ENCODE data around the gene ZNF598. TPM values are rescaled to one million over a fixed set of nuclear protein-coding genes. Genes with fewer than 3 reads are reported as not detected.

ZNF598 gene
- total and polyA plus RNA-seq, 7 donors, result 12.8 to 57.0 (median 20.3) TPM

- no peaks in the 10 kb centered on the region for H3K27me3 ChIP-seq
- intact Hi-C loops (cut with DNase I), result no loop called here
- no peak overlapping the region for H3K27ac ChIP-seq
- no peaks in the 10 kb centered on the region for H3K9me3 ChIP-seq
- H3K4me1 ChIP-seq, result peaks cover 0 to 16% (median 8%) of the 10 kb centered on the region in 4 donors
- no peak for DNase-seq
- H3K4me3 ChIP-seq, result no peak overlapping the region
- TF ChIP-seq POLR2AphosphoS5 (IDR thresholded peaks at IDR 0.05), result no peak
- no peak for TF ChIP-seq POLR2A (IDR thresholded peaks at IDR 0.05)
- TF ChIP-seq EP300 (IDR thresholded peaks at IDR 0.05), result no peak
- no peak for TF ChIP-seq CTCF (IDR thresholded peaks at IDR 0.05)
- H3K36me3 ChIP-seq, result peaks cover 36 to 65% (median 49%) of the 10 kb centered on the region in 4 donors
- 96% methylated on average over 39 of the region's 39 CpGs for WGBS, 2 donors
These were observed 10.5 kb downstream of the ZNF598 start for GRCh38 chr16:1998852-1999801.

DNA sequence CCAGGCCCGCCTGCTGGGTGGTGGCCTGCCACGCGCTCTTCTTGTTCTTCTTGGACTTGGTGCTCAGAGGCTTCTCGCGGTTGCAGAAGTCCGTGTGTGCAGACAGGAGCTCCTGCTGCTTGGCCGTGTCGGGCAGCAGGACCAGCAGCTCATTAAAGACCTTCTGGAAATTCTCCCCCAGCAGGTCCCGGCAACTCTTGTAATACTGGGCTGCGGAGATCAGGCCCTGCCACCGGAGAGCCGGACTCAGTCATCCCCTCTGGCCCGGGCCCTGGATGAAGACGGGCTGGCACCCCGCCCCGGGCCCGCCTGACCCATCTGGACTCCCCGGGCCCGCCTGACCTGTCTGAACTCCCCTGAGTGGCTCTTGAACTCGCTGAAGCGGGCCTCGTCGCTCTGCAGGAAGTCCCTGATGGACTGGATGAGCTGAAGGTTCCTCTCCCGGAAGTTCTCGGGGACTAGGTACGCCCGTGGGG lies 11.2 kb downstream of the ZNF598 start:
- Histone ChIP-seq H3K27ac (peak overlapping the region in 2 of 4 donors; percentile 31 to 49), H3K4me3 (no peak overlapping the region), H3K9me3 (no peaks in the 10 kb centered on the region), H3K36me3 (peaks cover 36 to 64% (median 49%) of the 10 kb centered on the region in 4 donors), H3K27me3 (peaks cover 0 to 2% (median 0%) of the 10 kb centered on the region in 3 donors), H3K4me1 (peaks cover 0 to 9% (median 1%) of the 10 kb centered on the region in 4 donors)
- TF ChIP-seq POLR2A (IDR thresholded peaks at IDR 0.05), result no peak
- no peak for TF ChIP-seq EP300 (IDR thresholded peaks at IDR 0.05)
- TF ChIP-seq CTCF (IDR thresholded peaks at IDR 0.05), result no peak
- TF ChIP-seq POLR2AphosphoS5 (IDR thresholded peaks at IDR 0.05), result no peak
- DNase-seq, result no peak
- WGBS, 2 donors, result 88 to 93% methylated on average over 27 of the region's 27 CpGs
- intact Hi-C loops (cut with DNase I), result no loop called here

- intact Hi-C loops (cut with DNase I), result no loop called here
- DNase-seq, result no peak
These were observed 11.9 kb downstream of the ZNF598 start for GRCh38 chr16:1997494-1998359.

GRCh38 chr16:1993731-1994131 lies 15.9 kb downstream of the ZNF598 start:
- peaks cover 37 to 47% (median 45%) of the 10 kb centered on the region in 3 donors for H3K27me3 ChIP-seq
- 50% methylated on average over 2 of the region's 2 CpGs for WGBS, 2 donors
- no peak for TF ChIP-seq POLR2AphosphoS5 (IDR thresholded peaks at IDR 0.05)
- TF ChIP-seq POLR2A (IDR thresholded peaks at IDR 0.05), result no peak
- no peak for TF ChIP-seq CTCF (IDR thresholded peaks at IDR 0.05)
- TF ChIP-seq EP300 (IDR thresholded peaks at IDR 0.05), result no peak
- H3K4me3 ChIP-seq, result no peak overlapping the region
- intact Hi-C loops (cut with DNase I), result no loop called here
- peaks cover 0 to 34% (median 29%) of the 10 kb centered on the region in 4 donors for H3K4me1 ChIP-seq
- DNase-seq, result no peak
- peaks cover 4 to 18% (median 9%) of the 10 kb centered on the region in 4 donors for H3K36me3 ChIP-seq
- no peak overlapping the region for H3K27ac ChIP-seq
- H3K9me3 ChIP-seq, result no peaks in the 10 kb centered on the region

More at GRCh38 chr16:1997494-1998359, 11.9 kb downstream of the ZNF598 start:
- Histone ChIP-seq H3K4me3 (no peak overlapping the region), H3K4me1 (peaks cover 0 to 9% (median under 1%) of the 10 kb centered on the region in 4 donors), H3K27me3 (peaks cover 0 to 8% (median 6%) of the 10 kb centered on the region in 3 donors), H3K27ac (peak overlapping the region in 2 of 4 donors; percentile 31 to 68), H3K9me3 (no peaks in the 10 kb centered on the region), H3K36me3 (peaks cover 36 to 57% (median 45%) of the 10 kb centered on the region in 4 donors)
- TF ChIP-seq EP300 (IDR thresholded peaks at IDR 0.05), result no peak
- no peak for TF ChIP-seq POLR2AphosphoS5 (IDR thresholded peaks at IDR 0.05)
- 80 to 85% methylated on average over 26 of the region's 26 CpGs for WGBS, 2 donors
